Measurements from ENCODE around the gene SOX6. TPM values are rescaled to one million over a fixed set of nuclear protein-coding genes. Genes with fewer than 3 reads are reported as not detected.

Gene SOX6
- total and polyA plus RNA-seq, 12 donors, result 0.80 to 43.0 (median 21.2) TPM

GRCh38 chr11:15989685-15990084 lies 366.7 kb downstream of the SOX6 start:
- peaks cover 0 to 16% (median 8%) of the 10 kb centered on the region in 9 donors for H3K4me1 ChIP-seq
- no peaks in the 10 kb centered on the region for H3K9me3 ChIP-seq
- no peaks in the 10 kb centered on the region for H3K27me3 ChIP-seq
- intact Hi-C loops (cut with DNase I), result loop anchor here in 1 of 10 donors (10.0 kb wide), 1 partner anchor 165 kb away; no protein-coding TSS in a partner anchor
- TF ChIP-seq CTCF (IDR thresholded peaks at IDR 0.05), result no peak
- H3K27ac ChIP-seq, result no peak overlapping the region
- 60 to 63% methylated on average over 1 of the region's 1 CpG for WGBS, 2 donors
- ATAC-seq (peak in 2 of 8 donors; percentile 34 to 45), DNase-seq (no peak)
- H3K4me3 ChIP-seq, result no peak overlapping the region
- peaks cover 0 to 18% (median 0%) of the 10 kb centered on the region in 9 donors for H3K36me3 ChIP-seq

GRCh38 chr11:15988693-15989231 lies 367.6 kb downstream of the SOX6 start:
- TF ChIP-seq CTCF (IDR thresholded peaks at IDR 0.05), result peak in 6 of 9 donors; percentile 2 to 45 (median 34)
- intact Hi-C loops (cut with DNase I), result loop anchor here in 1 of 10 donors (10.0 kb wide), 1 partner anchor 164 kb away; no protein-coding TSS in a partner anchor
- Histone ChIP-seq H3K27ac (peak overlapping the region in 2 of 10 donors; percentile 8 to 19), H3K27me3 (no peaks in the 10 kb centered on the region), H3K9me3 (no peaks in the 10 kb centered on the region), H3K4me3 (no peak overlapping the region), H3K4me1 (peaks cover 0 to 16% (median 8%) of the 10 kb centered on the region in 9 donors), H3K36me3 (peaks cover 0 to 18% (median 0%) of the 10 kb centered on the region in 9 donors)
- WGBS, 2 donors, result 49 to 67% methylated on average over 14 of the region's 14 CpGs
- peak in 1 of 2 donors; percentile 14 for DNase-seq
- peak; percentile 42 to 87 (median 76) for ATAC-seq

- intact Hi-C loops (cut with DNase I), result loop anchor here in 1 of 10 donors (10.0 kb wide), 1 partner anchor 163 kb away; no protein-coding TSS in a partner anchor
- DNase-seq (no peak), ATAC-seq (peak in 2 of 8 donors; percentile 26 to 45)
- H3K9me3 ChIP-seq, result no peaks in the 10 kb centered on the region
- peaks cover 0 to 18% (median 0%) of the 10 kb centered on the region in 9 donors for H3K36me3 ChIP-seq
- no peak for TF ChIP-seq CTCF (IDR thresholded peaks at IDR 0.05)
- WGBS, 2 donors, result 36 to 57% methylated on average over 2 of the region's 2 CpGs
- no peak overlapping the region for H3K4me3 ChIP-seq
- H3K27me3 ChIP-seq, result no peaks in the 10 kb centered on the region
- H3K4me1 ChIP-seq, result peaks cover 0 to 16% (median 8%) of the 10 kb centered on the region in 9 donors
- peak overlapping the region in 2 of 10 donors; percentile 8 to 19 for H3K27ac ChIP-seq
Measured at GRCh38 chr11:15988016-15988550, 368.3 kb downstream of the SOX6 start.

- no peaks in the 10 kb centered on the region for H3K27me3 ChIP-seq
- ATAC-seq (no peak), DNase-seq (no peak)
- H3K9me3 ChIP-seq, result no peaks in the 10 kb centered on the region
- peaks cover 0 to 16% (median 8%) of the 10 kb centered on the region in 9 donors for H3K4me1 ChIP-seq
- intact Hi-C loops (cut with DNase I), result loop anchor here in 1 of 10 donors (10.0 kb wide), 1 partner anchor 162 kb away; no protein-coding TSS in a partner anchor
- TF ChIP-seq CTCF (IDR thresholded peaks at IDR 0.05), result no peak
- H3K36me3 ChIP-seq, result peaks cover 0 to 18% (median 0%) of the 10 kb centered on the region in 9 donors
- no peak overlapping the region for H3K27ac ChIP-seq
- 83 to 92% methylated on average over 5 of the region's 5 CpGs for WGBS, 2 donors
- no peak overlapping the region for H3K4me3 ChIP-seq
Measured at GRCh38 chr11:15987046-15987445, 369.3 kb downstream of the SOX6 start.
